ENCODE results near the gene DIPK1A. TPM values are rescaled to one million over a fixed set of nuclear protein-coding genes. Genes with fewer than 3 reads are reported as not detected.

DIPK1A gene
- polyA plus RNA-seq (2012; ENCODE audit: low read depth, missing spikeins) = 1.7 TPM

DNA sequence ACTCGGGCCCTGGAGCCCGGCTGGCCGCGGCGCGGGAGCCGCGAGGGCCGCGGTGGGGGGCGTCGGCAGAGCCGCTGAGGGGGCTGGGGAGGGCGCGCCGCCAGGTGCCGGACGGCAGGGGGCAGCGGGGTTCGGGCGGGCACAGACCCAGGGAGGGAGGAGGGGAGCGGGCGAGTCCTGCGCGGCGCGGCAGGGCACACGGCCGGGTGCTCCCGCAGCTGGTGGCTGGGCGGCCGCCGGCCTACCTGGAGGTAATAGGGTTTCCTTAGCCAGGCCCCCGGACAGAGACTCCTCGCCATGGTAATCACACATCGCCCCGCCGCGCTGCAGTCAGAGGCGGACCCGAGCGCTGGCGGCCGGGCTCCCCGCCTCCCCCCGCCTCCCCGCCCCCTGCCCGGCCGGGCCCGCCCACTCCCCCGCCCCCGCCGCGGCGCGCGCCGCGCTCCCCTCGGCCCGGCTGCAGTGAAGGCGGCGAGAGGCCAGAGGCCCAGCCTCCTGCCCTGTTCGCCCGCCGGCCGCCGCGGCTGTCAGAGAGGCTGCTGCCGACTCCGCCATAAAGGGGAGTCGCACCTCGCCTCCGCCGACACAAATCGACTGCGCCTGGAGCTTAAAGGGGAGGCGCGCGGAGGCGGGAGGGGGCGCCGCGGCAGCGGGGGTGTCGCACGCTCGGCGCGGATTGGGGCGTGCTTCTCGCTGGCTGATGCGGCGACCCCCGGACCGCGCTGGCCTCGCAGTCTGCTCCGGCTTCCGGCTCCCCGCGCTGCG lies at the start of gene DIPK1A:
DIPK1A (minus strand) TSS at position 332 of the 765 bp plus-strand sequence; CDS start at position 299, 33 bp downstream.
- TF ChIP-seq TAF1 (IDR thresholded peaks at IDR 0.05; ENCODE audit: low read depth, low read length) (0 out of 2 replicates have a peak, but pooled peaks have one; percentile 42), POU2F2 (IDR thresholded peaks at IDR 0.05; ENCODE audit: low read depth, low read length) (no peak)
- FAIRE-seq = peak; percentile 87
- peak; percentile 59 for DNase-seq (ENCODE audit: insufficient read length, low spot score)

DNA sequence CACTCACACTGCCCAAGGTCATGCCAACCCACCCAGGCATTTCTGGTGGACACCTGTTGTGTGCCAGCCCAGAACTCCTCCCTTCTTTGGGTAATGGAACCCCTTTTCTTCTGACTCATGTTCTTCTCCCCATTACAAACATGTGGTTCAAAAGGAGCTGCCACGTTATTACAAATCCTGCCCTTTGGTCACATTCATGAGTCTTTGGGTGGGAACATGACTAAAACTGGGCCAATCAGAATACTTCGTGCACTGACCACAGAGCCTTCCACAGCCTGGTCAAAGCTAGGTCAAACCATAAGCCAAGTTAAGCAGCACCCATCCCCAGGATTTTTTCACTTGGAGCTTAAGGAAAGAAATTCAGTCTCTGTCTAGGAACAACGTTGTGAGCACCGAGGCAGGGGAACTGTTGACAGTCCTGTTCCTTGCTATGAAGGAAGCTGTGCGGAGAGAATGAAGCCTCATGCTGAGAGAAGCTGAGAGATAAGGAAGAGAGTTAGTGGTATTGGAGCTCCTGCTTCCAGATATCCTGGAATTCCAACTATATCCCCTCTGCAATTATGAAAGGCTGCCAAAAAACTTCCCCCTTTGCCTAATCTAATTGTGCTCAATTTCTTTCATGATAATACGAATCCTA lies 46.8 kb upstream of the DIPK1A start:
- DNase-seq (ENCODE audit: insufficient read length, low spot score) (no peak), FAIRE-seq (no peak)

DNA sequence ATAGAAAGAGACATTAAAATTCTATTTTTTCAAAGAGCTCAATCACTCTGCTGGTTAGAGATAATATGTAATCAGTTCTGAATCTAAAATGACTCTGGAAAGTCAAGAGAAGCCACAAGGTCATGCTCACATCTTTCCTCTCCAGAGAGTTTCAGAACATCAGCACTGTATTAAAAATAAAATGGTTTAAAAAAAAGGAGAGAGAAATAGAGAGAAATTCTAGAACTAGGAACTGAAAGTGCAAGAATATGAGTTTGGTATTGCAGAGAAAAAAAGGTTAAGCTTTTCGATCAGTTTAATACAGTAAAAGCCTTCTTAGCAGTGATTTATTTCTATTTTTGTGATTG lies 44.0 kb upstream of the DIPK1A start:
- DNase-seq (ENCODE audit: insufficient read length, low spot score) (no peak), FAIRE-seq (no peak)
- no peak for TF ChIP-seq POU2F2 (IDR thresholded peaks at IDR 0.05; ENCODE audit: low read depth, low read length)
- TF ChIP-seq SPI1 (IDR thresholded peaks at IDR 0.05; ENCODE audit: low read depth, low read length) = peak; percentile 34; the same call in 1 of the 2 replicates
- no peak for TF ChIP-seq POLR2A (IDR thresholded peaks at IDR 0.05; ENCODE audit: low read depth, low read length)
- no peak for TF ChIP-seq PAX5 (IDR thresholded peaks at IDR 0.05; ENCODE audit: insufficient read depth, low read length, severe bottlenecking)
- TF ChIP-seq POLR2AphosphoS5 (IDR thresholded peaks at IDR 0.05; ENCODE audit: low read depth, low read length) = no peak
- no peak for TF ChIP-seq TAF1 (IDR thresholded peaks at IDR 0.05; ENCODE audit: low read depth, low read length)

More for the DNA sequence above, 46.8 kb upstream of the DIPK1A start:
- TF ChIP-seq POLR2AphosphoS5 (IDR thresholded peaks at IDR 0.05; ENCODE audit: low read depth, low read length) (no peak), PAX5 (IDR thresholded peaks at IDR 0.05; ENCODE audit: insufficient read depth, low read length, severe bottlenecking) (no peak), POU2F2 (IDR thresholded peaks at IDR 0.05; ENCODE audit: low read depth, low read length) (no peak), TAF1 (IDR thresholded peaks at IDR 0.05; ENCODE audit: low read depth, low read length) (no peak), POLR2A (IDR thresholded peaks at IDR 0.05; ENCODE audit: low read depth, low read length) (no peak), SPI1 (IDR thresholded peaks at IDR 0.05; ENCODE audit: low read depth, low read length) (no peak)

DNA sequence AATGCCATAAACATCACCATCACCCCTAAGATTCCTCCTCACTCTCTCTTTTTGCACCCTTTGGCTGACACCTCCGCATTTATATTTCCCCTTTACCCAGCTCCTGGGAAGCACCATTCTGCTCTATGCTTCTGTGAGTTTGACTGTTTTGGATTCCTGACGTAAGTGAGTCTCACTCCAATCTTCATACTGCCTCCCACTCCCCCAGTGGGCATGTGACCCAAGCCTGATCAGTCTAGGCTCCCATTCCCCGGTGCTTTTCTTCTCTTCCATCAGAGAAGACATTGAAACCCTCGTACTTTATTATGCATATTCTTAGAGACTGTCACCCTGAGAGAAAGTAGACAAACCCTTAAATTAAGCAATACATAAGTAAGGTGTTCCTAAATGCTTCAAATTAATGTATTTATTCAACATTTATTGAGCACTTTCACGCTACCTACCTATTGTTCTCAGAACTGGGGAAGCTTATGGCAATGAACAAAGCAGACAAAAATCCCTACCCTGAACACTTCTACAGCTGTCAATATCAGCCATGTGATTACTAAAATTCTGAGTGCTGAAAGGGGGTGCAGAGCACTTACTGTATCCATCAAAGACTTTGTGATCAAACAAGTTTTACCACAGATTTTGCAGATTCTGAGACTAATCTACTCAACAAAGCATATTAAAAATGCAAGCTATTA lies 43.4 kb upstream of the DIPK1A start:
- no peak for FAIRE-seq
- DNase-seq (ENCODE audit: insufficient read length, low spot score) = no peak
- TF ChIP-seq PAX5 (IDR thresholded peaks at IDR 0.05; ENCODE audit: insufficient read depth, low read length, severe bottlenecking) = no peak
- TF ChIP-seq SPI1 (IDR thresholded peaks at IDR 0.05; ENCODE audit: low read depth, low read length) = no peak
- TF ChIP-seq TAF1 (IDR thresholded peaks at IDR 0.05; ENCODE audit: low read depth, low read length) = no peak
- TF ChIP-seq POLR2A (IDR thresholded peaks at IDR 0.05; ENCODE audit: low read depth, low read length) = no peak
- no peak for TF ChIP-seq POU2F2 (IDR thresholded peaks at IDR 0.05; ENCODE audit: low read depth, low read length)
- TF ChIP-seq POLR2AphosphoS5 (IDR thresholded peaks at IDR 0.05; ENCODE audit: low read depth, low read length) = no peak

DNA sequence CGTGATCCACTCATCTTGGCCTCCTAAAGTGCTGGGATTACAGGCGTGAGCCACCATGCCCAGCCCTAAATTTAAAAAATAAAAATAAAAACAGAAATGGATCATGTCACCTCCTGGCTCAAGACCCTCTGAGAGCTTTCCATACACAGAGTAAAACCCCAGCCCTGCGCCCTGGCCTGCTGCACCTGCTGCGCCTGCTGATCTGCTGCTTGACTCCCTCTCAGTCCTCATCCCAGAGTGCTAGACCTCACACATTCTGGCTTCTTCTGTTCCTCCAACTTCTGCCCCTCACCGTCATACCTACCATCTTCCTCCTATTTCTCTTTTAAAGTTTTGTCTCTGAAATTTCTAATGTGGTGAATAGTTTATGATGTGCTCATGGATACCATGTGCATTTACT lies 42.7 kb upstream of the DIPK1A start:
- no peak for TF ChIP-seq TAF1 (IDR thresholded peaks at IDR 0.05; ENCODE audit: low read depth, low read length)
- TF ChIP-seq PAX5 (IDR thresholded peaks at IDR 0.05; ENCODE audit: insufficient read depth, low read length, severe bottlenecking) = no peak
- TF ChIP-seq SPI1 (IDR thresholded peaks at IDR 0.05; ENCODE audit: low read depth, low read length) = no peak
- TF ChIP-seq POLR2AphosphoS5 (IDR thresholded peaks at IDR 0.05; ENCODE audit: low read depth, low read length) = no peak
- no peak for TF ChIP-seq POLR2A (IDR thresholded peaks at IDR 0.05; ENCODE audit: low read depth, low read length)
- TF ChIP-seq POU2F2 (IDR thresholded peaks at IDR 0.05; ENCODE audit: low read depth, low read length) = no peak
- no peak for DNase-seq (ENCODE audit: insufficient read length, low spot score)
- FAIRE-seq = no peak

DNA sequence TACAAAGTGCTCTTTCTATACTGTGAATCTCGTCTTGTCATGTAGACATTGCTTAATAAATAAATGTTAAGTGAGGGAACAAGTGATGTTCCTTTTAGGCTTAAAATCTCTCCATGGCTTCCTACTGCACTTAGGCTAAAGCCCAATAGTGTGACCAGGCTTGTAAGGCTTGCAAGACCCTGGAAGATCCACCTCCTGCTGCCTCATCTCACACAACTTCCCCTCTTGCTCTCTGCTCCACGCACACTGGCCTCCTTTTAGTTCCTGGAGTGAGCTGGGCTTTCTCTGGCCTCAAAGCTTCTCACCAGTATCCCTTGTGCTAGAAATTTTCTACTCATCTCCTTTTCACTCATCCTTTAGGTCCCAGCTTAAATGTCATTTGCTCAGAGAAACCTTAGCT lies 41.5 kb upstream of the DIPK1A start:
- TF ChIP-seq POU2F2 (IDR thresholded peaks at IDR 0.05; ENCODE audit: low read depth, low read length) (no peak), SPI1 (IDR thresholded peaks at IDR 0.05; ENCODE audit: low read depth, low read length) (no peak), POLR2A (IDR thresholded peaks at IDR 0.05; ENCODE audit: low read depth, low read length) (no peak), PAX5 (IDR thresholded peaks at IDR 0.05; ENCODE audit: insufficient read depth, low read length, severe bottlenecking) (no peak), TAF1 (IDR thresholded peaks at IDR 0.05; ENCODE audit: low read depth, low read length) (no peak), POLR2AphosphoS5 (IDR thresholded peaks at IDR 0.05; ENCODE audit: low read depth, low read length) (no peak)

DNA sequence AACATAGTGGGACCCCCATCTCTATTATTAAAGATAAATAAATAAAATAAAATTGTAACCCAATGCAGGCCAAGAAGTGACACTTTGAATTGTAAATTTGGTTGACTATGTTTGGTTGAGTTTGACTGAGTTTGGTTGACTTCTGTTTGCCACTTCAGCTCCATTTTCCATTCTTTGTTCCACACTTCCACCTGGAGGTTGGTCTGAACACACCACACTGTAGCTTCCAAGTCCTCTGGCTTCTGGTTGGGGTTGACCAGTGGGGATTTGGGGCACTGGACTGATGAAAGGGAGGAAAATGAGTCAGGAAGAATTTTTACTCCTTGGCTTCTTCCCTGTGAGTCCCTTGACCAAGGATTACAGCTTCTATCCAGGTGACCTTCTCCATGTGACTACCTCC lies 40.6 kb upstream of the DIPK1A start:
- no peak for DNase-seq (ENCODE audit: insufficient read length, low spot score)
- TF ChIP-seq POLR2A (IDR thresholded peaks at IDR 0.05; ENCODE audit: low read depth, low read length) (no peak), POLR2AphosphoS5 (IDR thresholded peaks at IDR 0.05; ENCODE audit: low read depth, low read length) (no peak), POU2F2 (IDR thresholded peaks at IDR 0.05; ENCODE audit: low read depth, low read length) (no peak), TAF1 (IDR thresholded peaks at IDR 0.05; ENCODE audit: low read depth, low read length) (no peak), SPI1 (IDR thresholded peaks at IDR 0.05; ENCODE audit: low read depth, low read length) (no peak), PAX5 (IDR thresholded peaks at IDR 0.05; ENCODE audit: insufficient read depth, low read length, severe bottlenecking) (no peak)
- FAIRE-seq = peak; percentile 5

More for the DNA sequence above, 41.5 kb upstream of the DIPK1A start:
- FAIRE-seq (no peak), DNase-seq (ENCODE audit: insufficient read length, low spot score) (no peak)

DNA sequence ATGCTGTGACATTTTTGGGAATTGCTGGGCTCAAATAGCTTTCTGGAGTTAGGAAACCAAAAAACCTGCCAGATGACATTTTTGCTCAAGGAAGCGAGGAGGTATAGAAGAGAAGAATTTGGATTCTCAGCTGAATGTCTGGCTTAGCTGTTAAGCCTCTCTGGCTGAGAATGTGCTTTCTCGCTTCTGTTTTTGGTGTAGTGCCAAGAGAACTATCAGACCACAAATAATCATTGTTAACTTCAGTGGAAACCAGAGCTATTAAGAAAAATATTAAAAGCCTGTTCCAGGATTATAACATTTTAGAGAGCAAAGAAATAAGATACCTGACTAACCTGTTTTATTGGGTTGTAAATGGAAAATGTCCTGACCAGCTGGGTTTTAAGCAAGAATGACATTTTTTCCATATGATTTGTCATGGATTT lies 39.5 kb upstream of the DIPK1A start:
- TF ChIP-seq SPI1 (IDR thresholded peaks at IDR 0.05; ENCODE audit: low read depth, low read length) (peak; percentile 14; the same call in 1 of the 2 replicates), POLR2A (IDR thresholded peaks at IDR 0.05; ENCODE audit: low read depth, low read length) (no peak)
- FAIRE-seq = peak; percentile 38
- no peak for DNase-seq (ENCODE audit: insufficient read length, low spot score)

DNA sequence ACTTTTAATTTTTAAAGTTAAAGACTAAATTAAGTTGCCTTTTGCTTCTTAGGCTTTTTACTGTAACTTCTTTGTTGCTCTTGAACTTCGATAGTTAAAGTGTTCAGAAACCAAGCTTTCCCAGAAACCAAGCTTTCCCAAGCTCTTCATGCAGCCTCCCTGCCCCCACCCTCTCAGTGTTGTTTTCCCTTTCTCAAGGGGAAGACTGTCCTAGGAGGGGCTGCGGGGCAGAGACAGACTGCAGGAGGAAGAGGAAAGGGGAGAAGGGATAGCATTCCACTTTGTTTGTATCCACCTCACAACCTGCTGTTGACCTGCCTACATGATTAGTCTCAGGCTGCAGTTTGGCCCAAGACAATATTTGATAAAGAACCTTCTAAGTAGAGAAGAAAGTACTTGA lies 39.0 kb upstream of the DIPK1A start:
- no peak for TF ChIP-seq SPI1 (IDR thresholded peaks at IDR 0.05; ENCODE audit: low read depth, low read length)
- TF ChIP-seq POLR2AphosphoS5 (IDR thresholded peaks at IDR 0.05; ENCODE audit: low read depth, low read length) = no peak
- DNase-seq (ENCODE audit: insufficient read length, low spot score) (no peak), FAIRE-seq (no peak)
